DND-41 (cell line): Measurements from ENCODE around the gene DOHH.

Experiments
- CTCF ChIP-seq: IDR thresholded peaks from 2 replicates; pipeline ENCODE4 v1.5.1; 2012; ENCODE audit warnings: borderline replicate concordance, low read length, moderate library complexity, mild to moderate bottlenecking; ENCODE audit not compliant: poor library complexity, severe bottlenecking; ENCODE audit errors: extremely low read depth
- EZH2 ChIP-seq: IDR thresholded peaks from 3 replicates; pipeline ENCODE4 v1.6.1; 2012; ENCODE audit warnings: borderline replicate concordance, low read depth, mild to moderate bottlenecking, moderate library complexity, low read length, inconsistent platforms; ENCODE audit not compliant: severe bottlenecking

- no peak for TF ChIP-seq CTCF
- TF ChIP-seq EZH2 = no peak
Measured at GRCh38 chr19:3536429-3537100, 36.1 kb upstream of the DOHH start.
